HCT116 (cell line): ENCODE data around the gene KIF25. TPM values are rescaled to one million over a fixed set of nuclear protein-coding genes. Genes with fewer than 3 reads are reported as not detected.

ENCODE experiments used
- ATAC-seq: fragments of 200-7000 bp; cut with Tn5 transposase; 2 replicates; pipeline ENCODE4 v1.9.1; 2020; ENCODE audit warnings: mild to moderate bottlenecking, moderate library complexity
- BruUV-seq: library from RNA; stranded (reverse); fragments of 400-500 nt; replicated peaks from 2 replicates; lab custom pipeline; 2021; lab: Mats Ljungman, UMichigan
- CTCF ChIA-PET: fragments of 300-600 bp; sonication (Branson Sonifier 250); formaldehyde crosslinking; loops from one replicate; lab custom pipeline; 2021; ENCODE audit warnings: antibody characterized with exemption; lab: Charles Lee
- POLR2A ChIA-PET: fragments of 300-600, 350-600 bp; sonication (Branson Sonifier 250); formaldehyde crosslinking; loops from one replicate; lab custom pipeline; 2021; ENCODE audit warnings: antibody characterized with exemption; lab: Charles Lee
- RAD21 ChIA-PET, 2 experiments: fragments of 300-600 bp; sonication (Branson Sonifier 250); formaldehyde crosslinking; loops; one replicate each; lab custom pipeline; 2023; ENCODE audit warnings: low total read pairs in 2 of 2; ENCODE audit not compliant: uncharacterized antibody in 2 of 2, unreplicated experiment in 2 of 2, low non-redundant PET in 1 of 2; lab: Charles Lee
- DNase-seq: peaks from one replicate; pipeline ENCODE4 v3.0.0-alpha.2; 2010; ENCODE audit warnings: low read depth, low spot score
- H2AFZ ChIP-seq: fragments of 200-600 bp; shearing (Covaris generic), sonication (generic); 2 replicates; pipeline ENCODE4 v1.6.1; 2017; ENCODE audit warnings: low read depth, mixed run types, mixed read lengths, antibody characterized with exemption, low read length; ENCODE audit not compliant: poor library complexity, severe bottlenecking
- H3K27ac ChIP-seq: 2 replicates; pipeline ENCODE4 v1.5.1; 2012; ENCODE audit warnings: low read depth, low read length
- H3K27me3 ChIP-seq: fragments of 200-600 bp; sonication (generic); 2 replicates; pipeline ENCODE4 v1.6.1; 2016; ENCODE audit warnings: mixed run types, low read length, mixed read lengths; ENCODE audit not compliant: insufficient read depth
- H3K36me3 ChIP-seq, 2 experiments: fragments of 200-500 bp in 1 of 2; fragments of 200-600 bp in 1 of 2; sonication (Bioruptor generic) in 1 of 2; sonication (generic) in 1 of 2; 2 replicates each; pipeline versions ENCODE4 v1.5.1 to v1.6.1; 2014 to 2016; ENCODE audit warnings: low read length in 2 of 2, inconsistent platforms in 1 of 2, mixed read lengths in 1 of 2, mixed run types in 1 of 2; ENCODE audit not compliant: insufficient read depth in 2 of 2, control insufficient read depth in 1 of 2
- H3K4me1 ChIP-seq, 2 experiments: fragments of 200-600 bp in 1 of 2; sonication (generic) in 1 of 2; 2 replicates each; pipeline versions ENCODE4 v1.5.1 to v1.6.1; 2012 to 2017; ENCODE audit warnings: low read length in 2 of 2, inconsistent platforms in 1 of 2, mild to moderate bottlenecking in 1 of 2, mixed read lengths in 1 of 2, mixed run types in 1 of 2, moderate library complexity in 1 of 2; ENCODE audit not compliant: insufficient read depth in 2 of 2, control insufficient read depth in 1 of 2
- H3K4me2 ChIP-seq: fragments of 200-600 bp; sonication (generic); 2 replicates; pipeline ENCODE4 v1.6.1; 2017; ENCODE audit warnings: mixed run types, low read length, mixed read lengths
- H3K4me3 ChIP-seq, 2 experiments: fragments of 200-600 bp in 1 of 2; sonication (generic) in 1 of 2; replicated peaks in 1 of 2; 2 replicates each; pipeline ENCODE4 v1.5.1; 2011 to 2016; ENCODE audit warnings: low read length in 2 of 2, control low read depth in 1 of 2, low read depth in 1 of 2, mild to moderate bottlenecking in 1 of 2, mixed read lengths in 1 of 2, mixed run types in 1 of 2
- H3K79me2 ChIP-seq: fragments of 200-600 bp; sonication (generic); 2 replicates; pipeline ENCODE4 v1.6.1; 2017; ENCODE audit warnings: mild to moderate bottlenecking, mixed run types, low read length, moderate library complexity, mixed read lengths; ENCODE audit not compliant: insufficient read depth
- H3K9ac ChIP-seq: fragments of 200-600 bp; sonication (generic); 2 replicates; pipeline ENCODE4 v1.6.1; 2016; ENCODE audit warnings: low read length, mixed read lengths
- H3K9me2 ChIP-seq: fragments of 200-600 bp; sonication (generic), shearing (Covaris generic); 2 replicates; pipeline ENCODE4 v1.6.1; 2017; ENCODE audit warnings: mixed run types, mild to moderate bottlenecking, moderate library complexity; ENCODE audit not compliant: insufficient read depth
- H3K9me3 ChIP-seq, 2 experiments: fragments of 200-500 bp in 1 of 2; fragments of 200-600 bp in 1 of 2; sonication (Bioruptor generic) in 1 of 2; sonication (generic) in 1 of 2; 2 replicates each; pipeline ENCODE4 v1.6.1; 2014 to 2017; ENCODE audit warnings: low read length in 2 of 2, mixed read lengths in 2 of 2, inconsistent platforms in 1 of 2, low read depth in 1 of 2, mild to moderate bottlenecking in 1 of 2, mixed run types in 1 of 2, moderate library complexity in 1 of 2; ENCODE audit not compliant: control insufficient read depth in 1 of 2, insufficient read depth in 1 of 2
- H4K20me1 ChIP-seq: fragments of 200-600 bp; sonication (generic), shearing (Covaris generic); 2 replicates; pipeline ENCODE4 v1.6.1; 2017; ENCODE audit warnings: mixed run types, mild to moderate bottlenecking, moderate library complexity; ENCODE audit not compliant: insufficient read depth
- CBX3 ChIP-seq: IDR thresholded peaks from 2 replicates; pipeline ENCODE4 v1.6.1; 2012; ENCODE audit warnings: low read depth
- CEBPB ChIP-seq: IDR thresholded peaks from 2 replicates; pipeline ENCODE4 v1.6.1; 2012; ENCODE audit warnings: low read depth
- EGR1 ChIP-seq: IDR thresholded peaks from 2 replicates; pipeline ENCODE4 v1.6.1; 2012; ENCODE audit warnings: low read depth
- EZH2 ChIP-seq: fragments of 200-600 bp; sonication (generic); IDR thresholded peaks from 2 replicates; pipeline ENCODE4 v1.6.1; 2017; ENCODE audit warnings: antibody characterized with exemption, mixed run types
- EZH2phosphoT487 ChIP-seq: fragments of 200-600 bp; IDR thresholded peaks from 2 replicates; pipeline ENCODE4 v1.6.1; 2018; ENCODE audit warnings: antibody characterized with exemption, borderline replicate concordance
- JUND ChIP-seq: IDR thresholded peaks from 2 replicates; pipeline ENCODE4 v1.6.1; 2012
- MAX ChIP-seq: IDR thresholded peaks from 2 replicates; pipeline ENCODE4 v1.6.1; 2012
- POLR2A ChIP-seq: IDR thresholded peaks from 2 replicates; pipeline ENCODE4 v1.7.0; 2011; ENCODE audit warnings: borderline replicate concordance; ENCODE audit not compliant: insufficient read depth, insufficient read length; ENCODE audit errors: extremely low read depth
- POLR2AphosphoS5 ChIP-seq: IDR thresholded peaks from 2 replicates; pipeline ENCODE4 v1.6.1; 2011; ENCODE audit warnings: mild to moderate bottlenecking, low read depth, low read length, moderate library complexity
- SIN3A ChIP-seq: IDR thresholded peaks from 2 replicates; pipeline ENCODE4 v1.6.1; 2012; ENCODE audit warnings: low read depth
- SRF ChIP-seq: IDR thresholded peaks from 2 replicates; pipeline ENCODE4 v1.6.1; 2012; ENCODE audit warnings: low read depth
- TCF7L2 ChIP-seq: IDR thresholded peaks from 2 replicates; pipeline ENCODE4 v1.7.0; 2011; ENCODE audit warnings: borderline replicate concordance, inconsistent platforms; ENCODE audit not compliant: insufficient read depth, insufficient read length; ENCODE audit errors: extremely low read depth
- YY1 ChIP-seq: IDR thresholded peaks from 2 replicates; pipeline ENCODE4 v1.6.1; 2011; ENCODE audit warnings: low read length, low read depth, moderate library complexity, mild to moderate bottlenecking; ENCODE audit not compliant: insufficient replicate concordance; ENCODE audit errors: extremely low read depth
- ZBTB33 ChIP-seq: IDR thresholded peaks from 2 replicates; pipeline ENCODE4 v1.6.1; 2011; ENCODE audit warnings: mild to moderate bottlenecking, low read length, moderate library complexity; ENCODE audit not compliant: insufficient replicate concordance; ENCODE audit errors: extremely low read depth
- ZNF274 ChIP-seq: fragments of 200-500 bp; sonication (Bioruptor generic); IDR thresholded peaks from 2 replicates; pipeline ENCODE4 v1.6.1; 2014; ENCODE audit warnings: mild to moderate bottlenecking, low read depth, low read length, inconsistent platforms
- intact Hi-C: fragments of 100-400 bp; cut with micrococcal nuclease; formaldehyde crosslinking; loops from 2 replicates; pipeline ENCODE4 v1.10.0; 2022
- total RNA-seq: library from RNA; stranded (reverse); gene quantifications from one replicate; pipeline ENCODE4 v1.2.1, GENCODE V29; 2021; ENCODE audit not compliant: unreplicated experiment

KIF25 gene
- total RNA-seq, 1 experiment from 2014 or later = not detected

- TF ChIP-seq ZBTB33 (no peak), SRF (no peak), YY1 (no peak), EGR1 (no peak), EZH2 (no peak), POLR2AphosphoS5 (no peak), SIN3A (no peak), TCF7L2 (no peak)
Observed at GRCh38 chr6:168043193-168043847, 45.8 kb downstream of the KIF25 start (continued).

GRCh38 chr6:168043848-168044415 lies 46.5 kb downstream of the KIF25 start:
- H2AFZ ChIP-seq = no peak overlapping the region
- no TSS peak for BruUV-seq
- no peak overlapping the region for H3K4me3 ChIP-seq
- RAD21 ChIA-PET = no interaction called here
- no peak overlapping the region for H3K27ac ChIP-seq
- H3K79me2 ChIP-seq = no peaks in the 10 kb centered on the region
- no peak overlapping the region for H3K9ac ChIP-seq
- no peaks in the 10 kb centered on the region for H4K20me1 ChIP-seq
- POLR2A ChIA-PET = no interaction called here
- CTCF ChIA-PET = no interaction called here
- no peak for DNase-seq
- no peaks in the 10 kb centered on the region for H3K36me3 ChIP-seq
- H3K9me3 ChIP-seq = no peaks in the 10 kb centered on the region
- no peaks in the 10 kb centered on the region for H3K9me2 ChIP-seq
- TF ChIP-seq POLR2AphosphoS5 (no peak), MAX (no peak), POLR2A (no peak), ZNF274 (no peak), CEBPB (no peak), SRF (no peak), JUND (no peak), EGR1 (no peak), CBX3 (no peak), YY1 (no peak), EZH2phosphoT487 (no peak)
- H3K4me2 ChIP-seq = no peak overlapping the region
- ATAC-seq = no peak
- H3K4me1 ChIP-seq = no peaks in the 10 kb centered on the region
- intact Hi-C loops = no loop called here
- H3K27me3 ChIP-seq = peaks cover 3% of the 10 kb centered on the region; the same call in 1 of the 2 replicates
